NCI-H2227 (cell line): ENCODE results near the gene MRM3.
"Not testable (repeated sequence)": the region's sequence is repeated elsewhere in the genome, so short reads cannot be mapped to it uniquely, and the experiment has no call there.

Experiments
- DNase-seq: peaks from one replicate; lab custom pipeline; 2025; ENCODE audit not compliant: unreplicated experiment; lab: John Stamatoyannopoulos, UW

MRM3 gene

GRCh38 chr17:795721-796120, 13.6 kb downstream of the MRM3 start:
- no peak for DNase-seq

- no peak for DNase-seq
Measured at GRCh38 chr17:796609-797008, 14.5 kb downstream of the MRM3 start.

GRCh38 chr17:797236-797840, 15.2 kb downstream of the MRM3 start:
- no peak for DNase-seq

- peak; percentile 35 for DNase-seq
Measured at GRCh38 chr17:798246-798645, 16.1 kb downstream of the MRM3 start.

- no peak for DNase-seq
Measured at GRCh38 chr17:799261-799660, 17.1 kb downstream of the MRM3 start.

- no peak for DNase-seq
Measured at GRCh38 chr17:800446-801242, 18.5 kb downstream of the MRM3 start.

GRCh38 chr17:801660-802059, 19.5 kb downstream of the MRM3 start:
- no peak for DNase-seq

- DNase-seq: no peak
Measured at GRCh38 chr17:802481-802880, 20.3 kb downstream of the MRM3 start.

- DNase-seq: no peak
Measured at GRCh38 chr17:802901-803881, 21.0 kb downstream of the MRM3 start.

GRCh38 chr17:804541-805435, 22.6 kb downstream of the MRM3 start:
- DNase-seq: no peak

GRCh38 chr17:805886-806285, 23.7 kb downstream of the MRM3 start:
- not testable (repeated sequence) for DNase-seq

GRCh38 chr17:806346-806745, 24.2 kb downstream of the MRM3 start:
- DNase-seq: no peak

GRCh38 chr17:806781-807522, 24.8 kb downstream of the MRM3 start:
- no peak for DNase-seq

- DNase-seq: no peak
Measured at GRCh38 chr17:807523-808294, 25.6 kb downstream of the MRM3 start.

GRCh38 chr17:811051-811784, 29.1 kb downstream of the MRM3 start:
- no peak for DNase-seq

- DNase-seq: no peak
Measured at GRCh38 chr17:812638-813204, 30.6 kb downstream of the MRM3 start.

- no peak for DNase-seq
Measured at GRCh38 chr17:814371-814770, 32.2 kb downstream of the MRM3 start.

GRCh38 chr17:819251-819650, 37.1 kb downstream of the MRM3 start:
- DNase-seq: no peak
